CD4-positive, alpha-beta T cell treated with Interleukin-10 for 1 hour (primary cell): ENCODE measurements around the gene DSP.

Source experiments
- DNase-seq: peaks from one replicate; pipeline ENCODE4 v3.0.0-alpha.2; 2020

DSP gene

DNA sequence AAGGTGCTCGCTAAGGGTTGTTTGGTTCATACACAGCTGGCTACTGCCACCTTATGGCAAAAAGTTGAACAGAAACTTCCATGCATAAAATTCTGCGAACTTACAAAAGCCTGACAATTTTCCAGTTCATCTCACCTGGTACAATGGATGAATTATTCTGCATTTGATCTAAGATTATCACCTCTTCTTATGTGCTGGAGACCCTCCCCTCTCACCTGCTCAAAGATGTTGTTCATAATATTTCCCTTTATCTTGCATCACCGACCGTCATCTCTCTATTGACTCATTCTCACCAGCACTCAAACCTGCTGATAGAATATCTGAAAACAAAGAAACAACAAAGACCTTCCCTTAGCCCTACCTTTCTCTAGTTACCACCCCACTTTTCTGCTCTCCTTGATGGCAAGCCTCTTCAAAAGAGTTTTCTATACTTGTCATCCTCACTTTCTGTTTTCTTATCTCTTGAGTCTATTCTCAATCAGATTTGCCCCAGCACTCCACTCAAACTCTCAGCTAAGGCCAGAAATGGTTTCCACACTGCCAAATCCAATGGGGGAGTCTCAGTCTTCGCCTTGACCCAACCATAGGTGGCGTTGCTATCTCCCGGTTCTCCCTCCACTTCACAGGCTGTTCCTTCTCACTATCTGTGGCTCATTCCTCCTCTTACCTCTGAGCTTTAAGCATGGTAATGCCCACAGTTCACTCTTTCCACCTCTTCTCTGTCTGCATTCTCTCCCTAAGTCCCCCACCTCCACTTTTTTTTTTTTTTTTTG lies 74.3 kb downstream of the DSP start:
- DNase-seq: peak; percentile 60

DNA sequence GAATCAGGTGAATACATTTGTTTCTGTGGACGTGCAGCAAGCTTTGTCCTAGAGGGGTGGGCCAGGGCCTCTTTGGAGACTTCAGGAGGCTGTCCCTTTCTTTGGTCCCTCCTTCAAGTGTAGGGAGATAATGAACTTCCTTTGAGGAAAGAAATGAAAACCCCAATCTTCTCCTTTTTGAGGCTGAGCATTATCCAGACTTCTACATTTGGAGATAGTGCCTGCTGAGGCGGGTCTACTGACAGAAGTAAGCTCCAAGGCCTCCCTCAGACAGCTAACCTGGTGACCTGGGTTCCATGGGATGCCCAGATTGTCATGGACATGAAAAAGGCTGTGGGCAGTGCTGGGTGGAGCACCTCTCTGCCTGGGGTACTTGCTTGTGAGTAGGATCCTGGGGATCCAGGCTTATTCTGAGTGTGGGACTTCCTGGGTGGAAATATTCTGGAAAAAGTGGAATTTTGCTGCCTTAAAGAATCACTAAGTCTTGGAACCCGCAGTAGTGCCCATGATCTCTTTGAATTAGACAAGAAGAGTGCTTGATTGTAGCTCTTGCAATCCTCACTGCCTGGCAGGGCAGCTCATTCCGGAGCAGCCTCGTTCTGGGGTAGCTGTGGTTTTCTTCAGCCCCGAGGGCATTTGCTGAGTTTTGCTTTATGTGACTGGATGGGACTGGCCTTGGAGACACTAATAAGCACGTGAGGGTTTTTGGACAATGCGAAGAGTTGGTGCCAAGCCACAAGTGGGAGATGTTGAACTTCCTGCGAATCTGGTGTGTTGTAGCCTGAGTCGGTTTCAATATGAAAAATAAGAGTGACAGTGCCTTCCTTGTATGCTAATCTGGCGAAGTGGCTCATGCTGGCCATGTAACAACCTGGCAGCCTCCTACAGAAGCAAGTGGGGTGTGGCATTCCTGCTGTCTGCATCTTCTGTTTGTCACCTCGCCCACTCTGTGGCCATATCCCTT lies 76.6 kb downstream of the DSP start:
- no peak for DNase-seq

DNA sequence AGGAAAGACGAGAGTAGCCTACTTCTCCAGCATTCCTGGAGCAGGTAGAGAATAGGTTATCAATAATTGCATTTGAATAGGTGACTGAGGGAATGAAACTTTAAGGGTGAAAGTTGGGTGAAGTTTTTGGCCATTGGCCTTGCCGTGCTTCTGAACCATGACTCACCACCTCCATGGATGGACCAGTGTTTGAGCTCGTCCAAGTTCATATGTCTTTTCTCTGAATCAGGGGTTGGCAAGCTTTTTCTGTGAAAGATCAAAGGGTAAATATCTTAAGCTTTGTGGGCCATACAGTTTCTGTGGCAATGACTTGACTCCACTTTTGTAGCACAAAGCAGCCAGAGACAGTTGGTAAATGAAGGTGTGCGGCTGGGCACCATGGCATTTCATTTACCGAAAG lies 80.3 kb downstream of the DSP start:
- no peak for DNase-seq

DNA sequence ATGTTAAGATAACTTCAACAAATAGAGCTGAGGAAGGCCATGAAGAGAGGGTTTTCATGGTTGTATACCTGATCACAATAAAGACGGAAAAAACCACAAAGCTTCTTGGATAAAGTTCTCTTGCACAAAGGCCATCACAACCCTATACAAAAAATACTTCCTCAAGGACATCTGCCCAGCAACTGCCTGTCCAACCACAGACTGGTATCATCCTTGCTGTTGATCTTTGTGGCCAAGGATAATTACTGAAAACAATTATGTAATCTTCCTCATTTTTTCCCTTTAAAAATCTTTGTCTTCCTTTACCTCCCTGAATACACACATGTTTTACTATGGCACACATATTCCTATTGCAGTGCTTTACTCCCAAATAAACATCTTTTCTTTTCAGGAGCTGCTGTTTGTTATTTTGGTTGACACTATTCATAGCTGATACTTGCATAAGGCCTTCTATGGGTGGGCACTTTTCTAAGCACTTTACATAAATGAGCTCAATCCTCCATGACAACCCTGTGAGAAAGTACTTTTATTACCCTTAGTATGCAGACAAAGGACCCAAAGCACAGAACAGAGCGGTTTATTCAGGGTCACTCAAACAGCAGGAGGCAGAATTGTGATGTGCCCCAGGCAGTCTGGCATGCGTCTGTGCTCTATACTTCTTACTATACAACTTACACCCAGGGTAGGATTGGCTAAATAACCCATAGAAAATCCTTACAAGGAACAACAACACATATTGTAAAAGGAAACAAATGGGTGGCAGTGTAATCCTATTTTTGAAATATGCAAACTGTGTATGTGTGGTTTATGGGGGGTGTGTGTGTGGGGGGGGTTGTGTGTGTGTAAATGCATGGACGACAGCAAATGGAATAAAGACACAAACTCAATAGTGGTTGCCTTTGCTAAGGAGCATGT lies 83.6 kb downstream of the DSP start:
- no peak for DNase-seq

DNA sequence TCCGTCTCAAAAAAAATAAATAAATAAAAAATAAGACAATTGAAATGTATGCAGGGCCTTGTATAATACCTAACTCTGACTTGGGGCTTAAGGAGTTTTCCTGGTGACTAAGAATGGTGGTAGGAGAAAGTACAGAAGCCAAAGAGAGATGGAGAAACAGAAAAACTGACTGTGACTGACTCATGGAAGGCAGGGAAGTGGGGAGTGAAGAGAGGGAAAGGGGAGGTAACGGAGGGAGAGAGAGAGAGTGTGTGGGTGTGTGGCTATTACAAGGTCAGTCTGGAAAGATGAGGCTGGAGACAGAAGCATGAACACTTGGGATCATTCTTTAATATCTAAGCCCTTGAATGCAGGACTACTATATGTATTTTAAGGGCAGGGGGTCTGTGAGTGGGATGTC lies 87.0 kb downstream of the DSP start:
- no peak for DNase-seq

DNA sequence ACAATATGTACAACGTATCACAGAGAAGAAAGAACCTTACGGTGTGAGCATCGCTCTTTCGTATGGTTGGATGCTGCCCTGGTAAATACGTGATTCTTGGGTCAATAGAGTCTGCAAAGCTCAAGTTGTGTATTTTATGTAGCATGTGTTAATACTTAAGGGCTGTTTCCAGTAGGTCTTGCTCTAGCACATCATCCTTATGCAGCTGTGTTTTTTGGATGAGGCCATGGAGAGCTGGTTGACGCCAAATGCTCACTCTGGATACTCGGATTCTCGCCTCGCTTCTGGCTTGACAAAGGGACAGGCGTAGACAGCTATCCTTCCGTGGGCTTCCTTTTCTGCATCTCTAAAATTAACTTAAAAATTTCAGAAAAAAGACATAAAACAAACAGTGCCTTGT lies 87.4 kb downstream of the DSP start:
- no peak for DNase-seq

DNA sequence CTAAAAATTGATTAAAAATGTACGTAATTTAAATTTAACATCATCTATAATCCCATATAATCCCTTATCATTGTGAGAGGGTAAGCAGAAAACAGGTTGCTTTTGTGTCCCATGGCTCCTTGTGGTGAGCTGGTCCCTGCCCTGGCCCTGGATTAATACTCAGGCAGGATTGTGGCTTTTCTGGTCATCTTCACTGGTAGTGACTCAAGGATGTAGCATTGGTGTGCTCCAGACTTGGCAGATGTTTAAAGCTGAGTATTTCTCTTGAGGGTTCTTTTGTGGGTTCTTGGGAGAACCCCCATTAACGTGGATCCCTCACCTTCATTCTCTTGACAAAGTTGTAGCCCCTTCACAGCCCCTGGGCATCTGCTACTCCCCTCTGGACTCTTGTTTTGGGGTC lies 87.8 kb downstream of the DSP start:
- no peak for DNase-seq

DNA sequence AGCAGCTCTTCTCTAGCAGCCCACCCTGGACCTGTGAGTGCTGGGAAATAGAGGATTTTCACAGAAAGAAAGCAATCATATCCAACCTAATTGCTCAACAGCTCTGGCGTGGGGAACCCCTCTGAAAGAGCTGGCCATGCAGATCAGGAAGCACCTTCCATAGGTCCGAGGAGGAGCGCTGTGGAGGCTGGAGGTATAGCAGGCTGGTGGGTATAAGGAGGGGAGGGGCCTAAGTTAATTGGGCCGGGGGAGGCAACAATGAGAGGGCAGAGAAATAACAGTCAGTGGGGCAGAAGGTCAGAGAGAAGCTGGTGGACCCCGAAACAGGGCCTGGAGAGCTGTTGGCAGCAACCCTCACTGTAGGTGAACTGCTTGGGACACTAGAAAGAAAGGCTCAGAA lies 89.3 kb downstream of the DSP start:
- DNase-seq: no peak

DNA sequence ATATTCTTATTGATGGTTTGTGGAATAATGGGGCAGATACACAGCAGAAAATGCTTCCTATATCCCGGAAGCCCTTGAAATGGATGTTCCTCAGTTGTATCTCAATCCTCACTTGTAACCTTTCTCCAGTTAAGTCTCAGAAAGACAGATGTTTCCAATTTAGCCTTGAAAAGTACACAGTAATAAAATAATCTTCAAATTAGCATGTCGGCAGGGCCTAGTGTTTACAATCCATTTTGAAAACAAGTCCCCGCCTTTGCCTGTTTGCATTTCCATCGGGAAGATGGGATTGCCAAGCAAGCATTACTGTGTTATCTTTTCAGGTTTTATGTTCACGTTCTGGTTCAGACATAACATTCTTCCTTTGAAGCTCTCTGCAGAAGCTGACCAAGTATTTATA lies 90.0 kb downstream of the DSP start:
- DNase-seq: no peak

DNA sequence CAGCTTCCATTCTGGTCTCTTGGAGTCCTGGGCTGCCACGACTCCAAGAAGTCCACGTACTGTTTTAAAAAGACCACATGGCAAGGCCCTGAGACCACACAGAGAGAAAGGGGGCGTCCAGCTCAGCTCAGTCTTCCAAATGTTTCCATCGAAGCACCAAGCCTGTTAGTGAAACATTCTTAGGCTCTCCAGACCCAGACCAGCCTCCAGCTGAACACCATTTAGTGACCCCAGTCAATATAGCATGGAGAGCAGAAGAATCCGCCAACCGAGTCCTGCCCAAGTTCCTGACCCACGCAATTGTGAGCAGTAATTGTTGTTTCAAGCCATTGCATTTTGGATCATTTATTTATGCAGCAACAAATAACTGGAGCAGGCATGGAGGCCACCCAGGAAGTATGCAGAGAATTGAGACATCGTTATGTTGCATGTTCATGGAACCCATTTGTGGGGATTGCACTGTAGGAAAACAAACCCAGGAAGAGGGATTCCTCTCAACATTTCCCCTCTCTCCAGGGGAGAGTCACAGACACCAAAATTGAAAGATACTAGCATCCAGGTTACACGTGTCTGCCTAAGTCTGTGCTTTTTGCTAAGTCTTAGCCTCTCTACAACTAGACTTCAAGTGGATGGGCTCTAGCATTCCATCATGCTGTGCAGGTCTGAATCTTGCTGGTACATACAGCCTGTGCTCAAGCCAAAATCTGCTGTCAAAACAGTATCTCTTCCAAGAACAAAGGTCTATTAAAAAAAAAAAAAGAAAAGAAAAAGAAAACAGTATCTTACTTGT lies 91.2 kb downstream of the DSP start:
- no peak for DNase-seq

DNA sequence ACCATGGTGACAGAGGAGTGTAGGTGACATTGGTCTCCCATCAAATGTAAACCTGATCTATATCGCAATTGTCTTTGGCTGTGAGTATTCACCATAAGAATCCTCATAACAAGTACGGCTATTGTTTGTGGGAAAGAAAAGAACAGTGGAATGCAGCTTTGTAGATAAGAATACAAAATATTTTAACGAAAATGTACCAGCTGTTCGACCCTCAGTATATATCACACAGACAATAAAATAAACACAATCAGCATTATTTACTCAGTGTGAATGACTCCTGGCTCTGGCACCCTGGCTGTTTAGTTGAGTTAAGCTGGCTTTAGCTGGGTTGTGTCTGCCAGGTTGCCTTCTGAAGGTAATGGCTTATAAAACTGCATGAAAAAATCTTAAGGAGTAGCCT lies 91.9 kb downstream of the DSP start:
- DNase-seq: no peak

DNA sequence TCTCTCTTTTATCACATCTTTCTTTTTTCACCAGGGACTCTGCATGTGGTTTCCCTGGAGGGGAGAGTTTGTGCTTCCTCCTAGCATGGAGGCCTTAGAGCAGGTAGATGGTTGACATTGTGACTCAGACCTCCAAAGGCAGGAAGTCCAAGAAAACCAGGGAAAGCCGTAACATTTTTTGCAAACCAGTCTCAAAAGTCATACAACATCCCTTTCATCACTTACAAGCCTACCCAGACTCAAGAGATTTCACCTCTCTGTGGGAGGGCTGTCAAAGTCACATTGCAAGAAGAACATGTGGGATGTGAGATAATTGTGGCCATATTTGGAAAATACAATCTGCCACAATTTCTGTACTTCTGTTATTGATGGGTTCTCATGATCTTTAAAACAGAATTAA lies 94.7 kb downstream of the DSP start:
- DNase-seq: no peak
